GM23338 (cell line): ENCODE data around the gene ASPHD2. TPM values are rescaled to one million over a fixed set of nuclear protein-coding genes. Genes with fewer than 3 reads are reported as not detected.

Experiments used
- ATAC-seq: fragments of 200-7000 bp; cut with Tn5 transposase; 3 replicates; pipeline ENCODE4 v1.9.1; 2020
- DNase-seq: peaks from one replicate; pipeline ENCODE4 v3.0.0-alpha.2; 2015; ENCODE audit warnings: low spot score
- H2AFZ ChIP-seq: fragments of 200-600 bp; sonication (generic); 2 replicates; pipeline ENCODE4 v1.8.0; 2016; ENCODE audit warnings: antibody characterized with exemption, mild to moderate bottlenecking, moderate library complexity
- H3F3A ChIP-seq: fragments of 200-600 bp; sonication (generic); replicated peaks from 2 replicates; pipeline ENCODE4 v1.8.0; 2017; ENCODE audit warnings: antibody characterized with exemption, mixed run types, low read depth
- H3K27ac ChIP-seq: fragments of 200-600 bp; sonication (generic); 2 replicates; pipeline ENCODE4 v1.6.1; 2016; ENCODE audit warnings: low read depth
- H3K27me3 ChIP-seq: fragments of 200-600 bp; sonication (generic); 2 replicates; pipeline ENCODE4 v1.8.0; 2016; ENCODE audit warnings: mild to moderate bottlenecking, mixed run types, moderate library complexity; ENCODE audit not compliant: insufficient read depth
- H3K36me3 ChIP-seq: fragments of 200-600 bp; sonication (generic); 2 replicates; pipeline ENCODE4 v1.8.0; 2016; ENCODE audit warnings: mild to moderate bottlenecking; ENCODE audit not compliant: insufficient read depth
- H3K4me1 ChIP-seq: fragments of 200-600 bp; sonication (generic); 2 replicates; pipeline ENCODE4 v1.8.0; 2016; ENCODE audit warnings: mild to moderate bottlenecking, moderate library complexity; ENCODE audit not compliant: insufficient read depth
- H3K4me2 ChIP-seq: fragments of 200-600 bp; sonication (generic); 2 replicates; pipeline ENCODE4 v1.7.1; 2017; ENCODE audit warnings: mixed run types
- H3K4me3 ChIP-seq: fragments of 200-600 bp; sonication (generic); 2 replicates; pipeline ENCODE4 v1.6.1; 2016; ENCODE audit warnings: mixed run types
- H3K79me2 ChIP-seq: fragments of 200-600 bp; sonication (generic); replicated peaks from 2 replicates; pipeline ENCODE4 v1.8.0; 2017; ENCODE audit warnings: mild to moderate bottlenecking; ENCODE audit not compliant: insufficient read depth
- H3K9me2 ChIP-seq: fragments of 200-600 bp; sonication (generic); 2 replicates; pipeline ENCODE4 v1.8.0; 2017; ENCODE audit not compliant: insufficient read depth
- H4K20me1 ChIP-seq: fragments of 200-600 bp; sonication (generic); replicated peaks from 2 replicates; pipeline ENCODE4 v1.8.0; 2017; ENCODE audit warnings: mild to moderate bottlenecking; ENCODE audit not compliant: insufficient read depth
- H3K27ac Mint-ChIP-seq: 2 replicates; pipeline ENCODE4 v1.8.0; 2020; ENCODE audit warnings: inconsistent platforms, mild to moderate bottlenecking, moderate library complexity, mixed read lengths
- H3K27me3 Mint-ChIP-seq: 3 replicates; pipeline ENCODE4 v1.8.0; 2022; ENCODE audit warnings: low read depth, mild to moderate bottlenecking, moderate library complexity, mixed read lengths, inconsistent platforms; ENCODE audit not compliant: insufficient read depth, poor library complexity
- H3K36me3 Mint-ChIP-seq: 3 replicates; pipeline ENCODE4 v1.8.0; 2021; ENCODE audit warnings: low read depth, mild to moderate bottlenecking, inconsistent platforms, moderate library complexity, mixed read lengths
- H3K4me1 Mint-ChIP-seq: 3 replicates; pipeline ENCODE4 v1.8.0; 2020; ENCODE audit warnings: mild to moderate bottlenecking, inconsistent platforms, mixed read lengths
- H3K4me3 Mint-ChIP-seq: 3 replicates; pipeline ENCODE4 v1.8.0; 2021; ENCODE audit warnings: moderate library complexity, mild to moderate bottlenecking, inconsistent platforms, mixed read lengths
- H3K9me3 Mint-ChIP-seq: 3 replicates; pipeline ENCODE4 v1.8.0; 2020; ENCODE audit warnings: moderate library complexity, mild to moderate bottlenecking, inconsistent platforms, mixed read lengths
- CREB1 ChIP-seq: fragments of 250-450 bp; sonication (Bioruptor Pico); IDR thresholded peaks from 2 replicates; pipeline ENCODE4 v1.5.0; 2020; ENCODE audit warnings: low read depth, mild to moderate bottlenecking, moderate library complexity
- CTCF ChIP-seq, 2 experiments: fragments of 200-600 bp in 1 of 2; sonication (generic) in 1 of 2; conservative IDR thresholded peaks; 2 replicates each; pipeline versions ENCODE4 v1.5.1 to v1.6.1; 2016 to 2017; ENCODE audit warnings: antibody characterized with exemption in 2 of 2, low read depth in 2 of 2, mild to moderate bottlenecking in 2 of 2, moderate library complexity in 1 of 2
- EZH2 ChIP-seq: fragments of 200-600 bp; sonication (generic); IDR thresholded peaks from one replicate; pipeline ENCODE4 v1.8.0; 2017; ENCODE audit warnings: antibody characterized with exemption, mild to moderate bottlenecking, low read depth; ENCODE audit not compliant: unreplicated experiment
- EZH2phosphoT487 ChIP-seq: fragments of 200-600 bp; sonication (generic); IDR thresholded peaks from one replicate; pipeline ENCODE4 v1.8.1; 2018; ENCODE audit warnings: antibody characterized with exemption; ENCODE audit not compliant: unreplicated experiment
- JUNB ChIP-seq: IDR thresholded peaks from one replicate; pipeline ENCODE4 v1.6.1; 2016; ENCODE audit warnings: antibody characterized with exemption; ENCODE audit not compliant: unreplicated experiment
- NANOG ChIP-seq: IDR thresholded peaks from 2 replicates; pipeline ENCODE4 v1.6.1; 2016; ENCODE audit warnings: antibody characterized with exemption, borderline replicate concordance
- POLR2AphosphoS5 ChIP-seq: IDR thresholded peaks from 2 replicates; pipeline ENCODE4 v1.6.1; 2016; ENCODE audit warnings: antibody characterized with exemption, low read depth
- REST ChIP-seq: IDR thresholded peaks from one replicate; pipeline ENCODE4 v1.6.1; 2018; ENCODE audit warnings: antibody characterized with exemption; ENCODE audit not compliant: unreplicated experiment
- STAT1 ChIP-seq: IDR thresholded peaks from one replicate; pipeline ENCODE4 v1.6.1; 2016; ENCODE audit warnings: antibody characterized with exemption; ENCODE audit not compliant: unreplicated experiment
- ZNF114 ChIP-seq: fragments of 250-450 bp; sonication (Bioruptor Pico); IDR thresholded peaks from 2 replicates; pipeline ENCODE4 v1.5.0; 2020; ENCODE audit warnings: mild to moderate bottlenecking, moderate library complexity
- ZNF331 ChIP-seq: fragments of 250-450 bp; sonication (Bioruptor Pico); IDR thresholded peaks from 2 replicates; pipeline ENCODE4 v1.5.0; 2020; ENCODE audit warnings: low read depth, mild to moderate bottlenecking, moderate library complexity
- polyA plus RNA-seq: library from polyadenylated mRNA; unstranded; fragments of >200 nt; fragmentation: Nextera tagmentation; extraction: Ambion mirVana; gene quantifications from 2 replicates; pipeline ENCODE4 v1.2.1, GENCODE V29; 2016
- total RNA-seq: library from RNA; depleted of rRNA; stranded (reverse); fragments of >200 nt; shearing (Covaris generic); gene quantifications from 2 replicates; pipeline ENCODE4 v1.2.3, GENCODE V29; 2014
- TF ChIP-seq, protein P1 (sequence below): IDR thresholded peaks from 2 replicates; pipeline ENCODE4 v1.6.1; 2016; ENCODE audit warnings: antibody characterized with exemption
- TF ChIP-seq, protein P2 (sequence below): fragments of 250-450 bp; sonication (Bioruptor Pico); IDR thresholded peaks from 2 replicates; pipeline ENCODE4 v1.5.0; 2020; ENCODE audit warnings: mild to moderate bottlenecking, moderate library complexity

Gene ASPHD2
- total and polyA plus RNA-seq, 2 experiments from 2014 or later = 6.0 to 9.3 TPM

GRCh38 chr22:26494506-26494905 lies 65.4 kb downstream of the ASPHD2 start:
- Histone ChIP-seq H3K27ac (no peak overlapping the region), H3K9me2 (no peaks in the 10 kb centered on the region), H3K36me3 (peaks cover 65% of the 10 kb centered on the region), H4K20me1 (peaks cover 2% of the 10 kb centered on the region), H3K27me3 (no peaks in the 10 kb centered on the region), H3K4me3 (no peak overlapping the region), H2AFZ (no peak overlapping the region), H3K79me2 (no peaks in the 10 kb centered on the region), H3F3A (peaks cover 46% of the 10 kb centered on the region), H3K4me1 (no peaks in the 10 kb centered on the region), H3K4me2 (no peak overlapping the region)
- Mint-ChIP-seq H3K27ac (no peak overlapping the region), H3K4me3 (no peak overlapping the region), H3K9me3 (no peaks in the 10 kb centered on the region), H3K36me3 (peaks cover 82% of the 10 kb centered on the region), H3K4me1 (no peaks in the 10 kb centered on the region), H3K27me3 (peaks cover 1% of the 10 kb centered on the region)
- ATAC-seq (no peak), DNase-seq (no peak)
- TF ChIP-seq CTCF (conservative IDR thresholded peaks at IDR 0.05; ENCODE audit: low read depth in 2 of 2) = no peak
- TF ChIP-seq ZNF114 (CRISPR knock-in tag) = no peak
- TF ChIP-seq NANOG = no peak
- no peak for TF ChIP-seq EZH2phosphoT487
- no peak for TF ChIP-seq POLR2AphosphoS5
- no peak for TF ChIP-seq JUNB
- TF ChIP-seq CREB1 = no peak
- no peak for TF ChIP-seq REST
- TF ChIP-seq STAT1 = no peak
- TF ChIP-seq, protein P1, sequence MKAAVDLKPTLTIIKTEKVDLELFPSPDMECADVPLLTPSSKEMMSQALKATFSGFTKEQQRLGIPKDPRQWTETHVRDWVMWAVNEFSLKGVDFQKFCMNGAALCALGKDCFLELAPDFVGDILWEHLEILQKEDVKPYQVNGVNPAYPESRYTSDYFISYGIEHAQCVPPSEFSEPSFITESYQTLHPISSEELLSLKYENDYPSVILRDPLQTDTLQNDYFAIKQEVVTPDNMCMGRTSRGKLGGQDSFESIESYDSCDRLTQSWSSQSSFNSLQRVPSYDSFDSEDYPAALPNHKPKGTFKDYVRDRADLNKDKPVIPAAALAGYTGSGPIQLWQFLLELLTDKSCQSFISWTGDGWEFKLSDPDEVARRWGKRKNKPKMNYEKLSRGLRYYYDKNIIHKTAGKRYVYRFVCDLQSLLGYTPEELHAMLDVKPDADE = no peak
- no peak for TF ChIP-seq EZH2
- TF ChIP-seq, protein P2, sequence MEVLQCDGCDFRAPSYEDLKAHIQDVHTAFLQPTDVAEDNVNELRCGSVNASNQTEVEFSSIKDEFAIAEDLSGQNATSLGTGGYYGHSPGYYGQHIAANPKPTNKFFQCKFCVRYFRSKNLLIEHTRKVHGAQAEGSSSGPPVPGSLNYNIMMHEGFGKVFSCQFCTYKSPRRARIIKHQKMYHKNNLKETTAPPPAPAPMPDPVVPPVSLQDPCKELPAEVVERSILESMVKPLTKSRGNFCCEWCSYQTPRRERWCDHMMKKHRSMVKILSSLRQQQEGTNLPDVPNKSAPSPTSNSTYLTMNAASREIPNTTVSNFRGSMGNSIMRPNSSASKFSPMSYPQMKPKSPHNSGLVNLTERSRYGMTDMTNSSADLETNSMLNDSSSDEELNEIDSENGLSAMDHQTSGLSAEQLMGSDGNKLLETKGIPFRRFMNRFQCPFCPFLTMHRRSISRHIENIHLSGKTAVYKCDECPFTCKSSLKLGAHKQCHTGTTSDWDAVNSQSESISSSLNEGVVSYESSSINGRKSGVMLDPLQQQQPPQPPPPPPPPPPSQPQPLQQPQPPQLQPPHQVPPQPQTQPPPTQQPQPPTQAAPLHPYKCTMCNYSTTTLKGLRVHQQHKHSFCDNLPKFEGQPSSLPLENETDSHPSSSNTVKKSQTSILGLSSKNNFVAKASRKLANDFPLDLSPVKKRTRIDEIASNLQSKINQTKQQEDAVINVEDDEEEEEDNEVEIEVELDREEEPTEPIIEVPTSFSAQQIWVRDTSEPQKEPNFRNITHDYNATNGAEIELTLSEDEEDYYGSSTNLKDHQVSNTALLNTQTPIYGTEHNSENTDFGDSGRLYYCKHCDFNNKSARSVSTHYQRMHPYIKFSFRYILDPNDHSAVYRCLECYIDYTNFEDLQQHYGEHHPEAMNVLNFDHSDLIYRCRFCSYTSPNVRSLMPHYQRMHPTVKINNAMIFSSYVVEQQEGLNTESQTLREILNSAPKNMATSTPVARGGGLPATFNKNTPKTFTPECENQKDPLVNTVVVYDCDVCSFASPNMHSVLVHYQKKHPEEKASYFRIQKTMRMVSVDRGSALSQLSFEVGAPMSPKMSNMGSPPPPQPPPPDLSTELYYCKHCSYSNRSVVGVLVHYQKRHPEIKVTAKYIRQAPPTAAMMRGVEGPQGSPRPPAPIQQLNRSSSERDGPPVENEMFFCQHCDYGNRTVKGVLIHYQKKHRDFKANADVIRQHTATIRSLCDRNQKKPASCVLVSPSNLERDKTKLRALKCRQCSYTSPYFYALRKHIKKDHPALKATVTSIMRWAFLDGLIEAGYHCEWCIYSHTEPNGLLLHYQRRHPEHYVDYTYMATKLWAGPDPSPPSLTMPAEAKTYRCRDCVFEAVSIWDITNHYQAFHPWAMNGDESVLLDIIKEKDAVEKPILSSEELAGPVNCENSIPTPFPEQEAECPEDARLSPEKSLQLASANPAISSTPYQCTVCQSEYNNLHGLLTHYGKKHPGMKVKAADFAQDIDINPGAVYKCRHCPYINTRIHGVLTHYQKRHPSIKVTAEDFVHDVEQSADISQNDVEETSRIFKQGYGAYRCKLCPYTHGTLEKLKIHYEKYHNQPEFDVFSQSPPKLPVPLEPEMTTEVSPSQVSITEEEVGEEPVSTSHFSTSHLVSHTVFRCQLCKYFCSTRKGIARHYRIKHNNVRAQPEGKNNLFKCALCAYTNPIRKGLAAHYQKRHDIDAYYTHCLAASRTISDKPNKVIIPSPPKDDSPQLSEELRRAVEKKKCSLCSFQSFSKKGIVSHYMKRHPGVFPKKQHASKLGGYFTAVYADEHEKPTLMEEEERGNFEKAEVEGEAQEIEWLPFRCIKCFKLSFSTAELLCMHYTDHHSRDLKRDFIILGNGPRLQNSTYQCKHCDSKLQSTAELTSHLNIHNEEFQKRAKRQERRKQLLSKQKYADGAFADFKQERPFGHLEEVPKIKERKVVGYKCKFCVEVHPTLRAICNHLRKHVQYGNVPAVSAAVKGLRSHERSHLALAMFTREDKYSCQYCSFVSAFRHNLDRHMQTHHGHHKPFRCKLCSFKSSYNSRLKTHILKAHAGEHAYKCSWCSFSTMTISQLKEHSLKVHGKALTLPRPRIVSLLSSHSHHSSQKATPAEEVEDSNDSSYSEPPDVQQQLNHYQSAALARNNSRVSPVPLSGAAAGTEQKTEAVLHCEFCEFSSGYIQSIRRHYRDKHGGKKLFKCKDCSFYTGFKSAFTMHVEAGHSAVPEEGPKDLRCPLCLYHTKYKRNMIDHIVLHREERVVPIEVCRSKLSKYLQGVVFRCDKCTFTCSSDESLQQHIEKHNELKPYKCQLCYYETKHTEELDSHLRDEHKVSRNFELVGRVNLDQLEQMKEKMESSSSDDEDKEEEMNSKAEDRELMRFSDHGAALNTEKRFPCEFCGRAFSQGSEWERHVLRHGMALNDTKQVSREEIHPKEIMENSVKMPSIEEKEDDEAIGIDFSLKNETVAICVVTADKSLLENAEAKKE (CRISPR knock-in tag) = no peak
- no peak for TF ChIP-seq ZNF331
